GM12864 (cell line): ENCODE results near the gene TEX36.

Experiments
- DNase-seq: peaks from one replicate; pipeline ENCODE4 v3.0.0-alpha.2; 2011; ENCODE audit warnings: low read depth
- H3K4me3 ChIP-seq: 2 replicates; pipeline ENCODE4 v1.5.1; 2011; ENCODE audit warnings: mild to moderate bottlenecking, low read depth, low read length, control low read depth
- CTCF ChIP-seq: IDR thresholded peaks from 2 replicates; pipeline ENCODE4 v1.5.1; 2011; ENCODE audit warnings: low read depth, mild to moderate bottlenecking, moderate library complexity, low read length, control low read depth, inconsistent platforms; ENCODE audit errors: missing control alignments

TEX36 gene

GRCh38 chr10:125689955-125690569 lies 7.1 kb upstream of the TEX36 start:
- no peak for TF ChIP-seq CTCF
- DNase-seq = no peak
- no peak overlapping the region for H3K4me3 ChIP-seq

- DNase-seq = no peak
- TF ChIP-seq CTCF = no peak
- no peak overlapping the region for H3K4me3 ChIP-seq
These were observed 4.7 kb upstream of the TEX36 start for GRCh38 chr10:125687507-125688185.

- no peak for DNase-seq
- no peak for TF ChIP-seq CTCF
- H3K4me3 ChIP-seq = no peak overlapping the region
These were observed 1.6 kb upstream of the TEX36 start for GRCh38 chr10:125684581-125684980.

- no peak for DNase-seq
- H3K4me3 ChIP-seq = no peak overlapping the region
- TF ChIP-seq CTCF = no peak
These were observed 858 bp upstream of the TEX36 start for GRCh38 chr10:125683821-125684220.

GRCh38 chr10:125679436-125679835 lies 3.5 kb downstream of the TEX36 start:
- DNase-seq = no peak
- TF ChIP-seq CTCF = no peak
- H3K4me3 ChIP-seq = no peak overlapping the region

- TF ChIP-seq CTCF = no peak
- DNase-seq = no peak
- no peak overlapping the region for H3K4me3 ChIP-seq
These were observed 10.1 kb downstream of the TEX36 start for GRCh38 chr10:125672884-125673283.

GRCh38 chr10:125662584-125662983 lies 20.4 kb downstream of the TEX36 start:
- no peak for DNase-seq
- H3K4me3 ChIP-seq = no peak overlapping the region
- TF ChIP-seq CTCF = no peak
